ENCODE data around the gene MON1B. TPM values are rescaled to one million over a fixed set of nuclear protein-coding genes. Genes with fewer than 3 reads are reported as not detected.

The MON1B gene
- total and polyA plus RNA-seq, 2 of the 13 experiments (the other 11 are each of a cell fraction or from before 2014, with no cell fraction given), result 13.4 to 15.6 TPM

- H3K4me1 ChIP-seq (ENCODE audit: insufficient read depth, low read length), result no peaks in the 10 kb centered on the region
- no TSS peak for BruUV-seq (replicated peaks)
- no peaks in the 10 kb centered on the region for H3K27me3 ChIP-seq (ENCODE audit: control insufficient read depth in 1 of 2, insufficient read depth in 2 of 2, low read length in 2 of 2)
- no peak overlapping the region for H2AFZ ChIP-seq (ENCODE audit: low read length)
- TF ChIP-seq FOXJ3 (CRISPR knock-in tag; IDR thresholded peaks at IDR 0.05; ENCODE audit: borderline replicate concordance) (no peak), PRMT3 (CRISPR knock-in tag; IDR thresholded peaks at IDR 0.05; ENCODE audit: borderline replicate concordance, low read depth) (no peak), SMC3 (IDR thresholded peaks at IDR 0.05; ENCODE audit: low read length) (no peak), YEATS4 (CRISPR knock-in tag; IDR thresholded peaks at IDR 0.05; ENCODE audit: borderline replicate concordance) (no peak), FOSL2 (CRISPR knock-in tag; IDR thresholded peaks at IDR 0.05) (no peak), ATF2 (CRISPR knock-in tag; IDR thresholded peaks at IDR 0.05) (no peak), HNF1B (CRISPR knock-in tag; IDR thresholded peaks at IDR 0.05) (no peak), SALL2 (CRISPR knock-in tag; IDR thresholded peaks at IDR 0.05) (no peak)
- no peak overlapping the region for H3K4me3 ChIP-seq (replicated peaks in 1 of 3; ENCODE audit: insufficient read depth in 1 of 3, low read depth in 2 of 3, low read length in 3 of 3)
- intact Hi-C loops (cut with micrococcal nuclease; ENCODE audit: unreplicated experiment), result loop anchor here (1.0 to 5.0 kb wide), 3 partner anchors 321 to 894 kb away; no protein-coding TSS in a partner anchor
- H3K9me3 ChIP-seq (ENCODE audit: low read length), result no peaks in the 10 kb centered on the region
- no peaks in the 10 kb centered on the region for H4K20me1 ChIP-seq (ENCODE audit: insufficient read depth, low read length)
- no peak for ATAC-seq
- H3K36me3 ChIP-seq (replicated peaks in 1 of 2; ENCODE audit: control insufficient read depth in 1 of 2, insufficient read depth in 2 of 2, low read length in 2 of 2), result no peaks in the 10 kb centered on the region
- H3K79me2 ChIP-seq (ENCODE audit: insufficient read depth, low read length), result no peaks in the 10 kb centered on the region
- in situ Hi-C loops (cut with HindIII; ENCODE audit: extremely low pct_ligation_motif_present, low pct_unique_long_range_greater_than_20kb), result loop anchor here (5.0 to 25.0 kb wide), 3 partner anchors 511 to 1386 kb away; partner anchors contain the start of gene CNTNAP4
- no peak overlapping the region for H3K27ac ChIP-seq (ENCODE audit: extremely low read length, insufficient read depth, low read length)
- ChIA-PET CTCF (ENCODE audit: low intra/inter-chr PET ratio, low total read pairs) (interaction anchor here (4.1 kb wide), 1 partner anchor 1384 kb away, joined by 37 read pairs; no protein-coding TSS in a partner anchor), POLR2A (no interaction called here)
- FAIRE-seq, result no peak
- no peak overlapping the region for H3K9ac ChIP-seq (ENCODE audit: insufficient read depth, low read depth, low read length)
- DNase-seq (ENCODE audit: low spot score), result no peak
- H3K4me2 ChIP-seq (ENCODE audit: low read depth, low read length), result no peak overlapping the region
These were observed 18.0 kb upstream of the MON1B start for GRCh38 chr16:77172951-77173350.
